GM10248 (cell line): ENCODE data around the gene SYCE3.

ENCODE experiments used
- CTCF ChIA-PET: fragments of 300-600 bp; sonication (Branson Sonifier 250); formaldehyde crosslinking; extraction: SDS; loops from one replicate; lab custom pipeline; 2021; ENCODE audit warnings: antibody characterized with exemption; lab: Yijun Ruan, JAX
- POLR2A ChIA-PET: fragments of 350-650 bp; sonication (Branson Sonifier 250); formaldehyde crosslinking; extraction: SDS; loops from one replicate; lab custom pipeline; 2020; ENCODE audit warnings: antibody characterized with exemption; lab: Yijun Ruan, JAX
- DNase-seq: peaks from one replicate; pipeline ENCODE4 v3.0.0; 2012; ENCODE audit errors: extremely low spot score
- TF ChIP-seq, protein P1 (sequence below): IDR thresholded peaks from 2 replicates; pipeline ENCODE4 v1.5.1; 2012; ENCODE audit warnings: mild to moderate bottlenecking, low read depth; ENCODE audit errors: extremely low read depth, missing control alignments, control extremely low read depth

Gene SYCE3

DNA sequence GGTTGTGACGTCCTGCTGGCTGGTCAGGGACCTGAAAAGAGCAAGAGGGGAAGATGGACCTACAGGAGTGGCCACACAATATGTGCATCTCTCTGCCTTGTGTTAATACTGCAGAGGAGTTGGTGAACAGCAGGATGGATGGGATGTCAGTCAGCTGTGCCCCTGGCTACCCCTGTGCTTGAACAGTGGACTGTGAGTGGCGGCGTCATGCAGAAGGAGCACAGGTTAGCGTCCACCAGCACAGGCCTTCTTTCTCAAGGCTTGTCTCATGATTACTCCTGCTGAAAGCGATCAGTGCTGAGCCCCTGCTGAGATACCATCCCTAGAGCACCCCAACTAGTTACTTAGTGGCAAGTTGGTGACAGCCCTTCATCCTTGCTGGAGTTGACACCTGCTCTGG is 23.7 kb upstream of the SYCE3 start:
- ChIA-PET POLR2A (no interaction called here), CTCF (interaction anchor here (1.0 kb wide), 1 partner anchor 22 kb away, joined by 4 read pairs; no protein-coding TSS in a partner anchor)
- DNase-seq: no peak
- TF ChIP-seq, protein P1, sequence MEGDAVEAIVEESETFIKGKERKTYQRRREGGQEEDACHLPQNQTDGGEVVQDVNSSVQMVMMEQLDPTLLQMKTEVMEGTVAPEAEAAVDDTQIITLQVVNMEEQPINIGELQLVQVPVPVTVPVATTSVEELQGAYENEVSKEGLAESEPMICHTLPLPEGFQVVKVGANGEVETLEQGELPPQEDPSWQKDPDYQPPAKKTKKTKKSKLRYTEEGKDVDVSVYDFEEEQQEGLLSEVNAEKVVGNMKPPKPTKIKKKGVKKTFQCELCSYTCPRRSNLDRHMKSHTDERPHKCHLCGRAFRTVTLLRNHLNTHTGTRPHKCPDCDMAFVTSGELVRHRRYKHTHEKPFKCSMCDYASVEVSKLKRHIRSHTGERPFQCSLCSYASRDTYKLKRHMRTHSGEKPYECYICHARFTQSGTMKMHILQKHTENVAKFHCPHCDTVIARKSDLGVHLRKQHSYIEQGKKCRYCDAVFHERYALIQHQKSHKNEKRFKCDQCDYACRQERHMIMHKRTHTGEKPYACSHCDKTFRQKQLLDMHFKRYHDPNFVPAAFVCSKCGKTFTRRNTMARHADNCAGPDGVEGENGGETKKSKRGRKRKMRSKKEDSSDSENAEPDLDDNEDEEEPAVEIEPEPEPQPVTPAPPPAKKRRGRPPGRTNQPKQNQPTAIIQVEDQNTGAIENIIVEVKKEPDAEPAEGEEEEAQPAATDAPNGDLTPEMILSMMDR: no peak

DNA sequence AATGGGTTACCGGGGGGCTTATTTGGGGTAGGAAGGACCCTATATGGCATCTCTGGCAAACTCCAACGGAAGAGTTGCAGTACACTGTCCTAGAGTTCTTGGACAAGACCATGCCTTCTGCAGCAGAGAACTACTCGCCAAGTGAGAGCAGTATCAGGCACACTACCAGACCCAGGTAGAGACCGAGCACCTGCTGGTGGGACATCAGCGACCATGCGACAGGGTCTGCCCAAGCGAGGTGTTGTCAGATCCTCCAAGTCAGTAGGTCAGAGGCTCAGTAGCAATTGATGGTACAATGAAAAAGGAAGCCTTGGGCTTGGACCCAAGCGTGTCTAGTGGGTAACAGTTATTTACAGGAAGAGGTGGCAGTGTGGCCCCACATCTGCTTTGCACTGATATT is 23.1 kb upstream of the SYCE3 start:
- no peak for DNase-seq
- TF ChIP-seq, protein P1: no peak
- CTCF ChIA-PET: no interaction called here
- POLR2A ChIA-PET: no interaction called here

DNA sequence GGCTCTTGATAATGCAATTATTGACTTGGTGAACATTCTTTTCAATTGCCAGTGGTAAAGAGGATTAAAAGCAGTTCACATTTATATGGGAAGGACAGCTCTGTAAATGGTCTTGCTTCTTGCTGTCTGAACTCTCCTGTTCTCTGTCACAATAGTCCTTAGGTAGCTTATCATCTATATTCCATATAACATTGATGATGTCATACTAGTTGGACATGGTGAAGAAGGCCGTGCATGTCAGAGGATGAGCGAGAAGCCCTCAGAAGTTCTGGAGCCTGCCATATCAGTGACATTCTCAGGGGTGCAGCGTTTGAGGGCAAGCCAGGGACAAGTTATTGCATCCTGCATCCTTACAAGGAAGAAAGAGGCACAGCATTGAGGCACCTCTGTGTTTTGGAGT is 22.5 kb upstream of the SYCE3 start:
- CTCF ChIA-PET: no interaction called here
- no peak for DNase-seq
- POLR2A ChIA-PET: no interaction called here
- TF ChIP-seq, protein P1: no peak

DNA sequence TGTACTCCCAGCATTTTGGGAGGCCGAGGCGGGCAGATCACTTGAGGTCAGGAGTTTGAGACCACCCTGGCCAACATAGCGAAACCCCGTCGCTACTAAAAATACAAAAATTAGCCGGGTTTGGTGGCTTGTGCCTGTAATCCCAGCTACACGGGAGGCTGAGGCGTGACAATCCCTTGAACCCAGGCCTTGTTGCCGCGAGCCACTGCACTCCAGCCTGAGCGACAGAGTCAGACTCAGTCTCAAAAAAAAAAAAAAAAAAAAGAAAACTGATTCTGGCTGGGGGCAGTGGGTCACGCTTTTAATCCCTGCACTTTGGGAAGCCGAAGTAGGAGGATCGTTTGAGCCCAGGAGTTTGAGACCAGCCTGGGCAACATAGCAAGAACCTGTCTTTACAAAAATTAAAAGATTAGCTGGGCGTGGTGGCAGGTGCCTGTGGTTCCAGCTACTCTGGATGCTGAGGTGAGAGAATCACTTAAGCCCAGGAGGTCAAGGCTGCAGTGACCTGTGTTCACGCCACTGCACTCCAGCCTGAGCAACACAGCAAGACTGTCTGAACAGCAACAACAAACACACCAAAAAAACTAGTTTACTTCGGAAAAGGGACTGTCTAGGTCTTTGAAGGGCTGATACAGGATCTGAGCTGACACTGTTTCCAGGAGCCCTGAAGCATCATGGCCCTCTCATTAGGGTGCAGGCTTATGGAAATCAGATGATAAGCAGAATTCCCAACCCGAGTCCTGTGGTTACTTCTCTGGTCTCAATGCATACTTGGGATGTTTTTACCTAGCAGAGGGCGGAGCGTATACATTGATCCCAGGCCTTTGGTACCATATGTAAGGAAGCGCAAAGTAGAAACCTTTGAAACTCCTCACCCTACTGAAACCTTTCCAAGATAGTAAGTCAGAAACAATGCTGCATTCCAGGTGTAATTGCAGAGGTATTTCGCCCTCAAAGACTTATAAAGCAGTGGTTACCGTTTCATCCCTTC is 21.7 kb upstream of the SYCE3 start:
- ChIA-PET POLR2A (no interaction called here), CTCF (no interaction called here)
- no peak for DNase-seq
- TF ChIP-seq, protein P1: no peak

DNA sequence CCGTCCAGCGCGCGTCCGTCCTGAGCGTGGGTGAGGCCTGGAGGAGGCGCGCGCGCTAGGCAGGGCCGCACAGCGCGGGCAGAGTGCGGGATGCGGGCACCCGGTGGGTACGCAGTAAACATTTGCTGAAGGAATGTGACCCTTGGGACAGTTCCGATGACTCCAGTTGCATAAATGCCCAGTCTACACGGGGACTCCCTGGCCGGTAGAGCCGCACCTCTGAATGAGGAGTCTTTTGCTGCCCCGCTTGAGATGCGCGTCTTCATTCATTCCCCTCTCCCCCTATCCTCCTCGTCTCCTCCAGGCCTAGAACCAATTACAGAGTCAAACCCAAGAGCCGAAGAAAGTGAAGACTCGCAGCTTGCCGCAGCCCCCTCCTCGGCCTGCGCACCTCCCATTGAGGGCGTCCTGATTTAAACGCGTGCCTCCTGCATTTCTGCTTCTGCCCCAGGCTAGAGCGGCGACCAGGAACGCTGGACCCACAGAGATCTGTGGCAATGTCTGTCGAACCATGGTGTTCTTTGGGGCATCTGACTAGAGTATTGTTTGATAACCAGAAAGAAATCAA is 20.7 kb upstream of the SYCE3 start:
- POLR2A ChIA-PET: no interaction called here
- CTCF ChIA-PET: interaction anchor here (1.4 kb wide), 1 partner anchor 110 kb away, joined by 3 read pairs; no protein-coding TSS in a partner anchor
- TF ChIP-seq, protein P1: no peak
- DNase-seq: no peak

DNA sequence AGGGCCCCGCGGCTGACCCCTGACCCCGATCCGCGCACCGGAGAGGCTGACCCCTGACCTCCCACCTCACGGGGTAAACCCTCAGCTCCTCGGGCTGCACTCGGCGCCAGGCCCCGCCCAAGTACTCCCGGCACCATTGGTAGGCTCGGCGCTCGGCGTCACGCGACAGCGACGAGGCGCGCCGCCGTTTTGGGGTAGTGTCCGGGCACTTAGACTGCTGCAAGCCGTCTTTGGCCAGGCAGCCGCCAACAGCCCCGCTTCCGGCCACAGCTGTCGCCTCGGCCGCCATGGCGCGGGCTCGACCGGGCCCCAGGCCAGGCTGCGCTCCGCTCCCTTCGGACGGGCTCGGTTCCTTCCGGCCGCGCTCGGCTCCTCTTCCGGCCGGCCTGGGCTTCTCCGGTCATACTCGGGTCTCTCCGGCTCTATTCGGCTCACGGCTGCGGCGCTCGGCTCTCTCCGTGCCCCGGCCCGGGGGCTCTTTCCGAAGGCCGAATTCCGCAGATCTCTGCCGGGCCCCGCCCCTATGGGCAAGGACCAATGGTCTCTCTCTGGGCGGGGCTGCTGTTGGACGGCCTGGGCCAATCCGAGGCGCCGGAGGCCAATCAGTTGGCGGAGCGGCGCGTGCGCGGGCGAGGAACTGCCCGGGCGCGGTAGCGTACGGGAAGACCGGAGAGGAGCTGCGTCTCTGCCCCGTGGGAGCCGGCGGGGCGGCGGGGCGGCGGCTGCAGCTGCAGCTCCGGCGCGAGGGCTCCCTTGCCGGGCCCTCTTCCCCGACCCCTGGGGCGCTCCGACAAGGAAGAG is 20.0 kb upstream of the SYCE3 start, which contains the start of gene CHKB:
Gene CHKB (minus strand): TSS at position 357 of the 801 bp plus-strand sequence. CDS start 68 bp downstream, at position 289.
- peak; percentile 100 for DNase-seq
- TF ChIP-seq, protein P1: no peak
- ChIA-PET POLR2A (no interaction called here), CTCF (interaction anchor here (1.3 to 2.4 kb wide), 3 partner anchors 19 to 109 kb away, joined by 3 to 17 read pairs (median 3); partner anchors contain the start of gene SYCE3)
